Measurements from ENCODE around the gene ARID1B.

DNA sequence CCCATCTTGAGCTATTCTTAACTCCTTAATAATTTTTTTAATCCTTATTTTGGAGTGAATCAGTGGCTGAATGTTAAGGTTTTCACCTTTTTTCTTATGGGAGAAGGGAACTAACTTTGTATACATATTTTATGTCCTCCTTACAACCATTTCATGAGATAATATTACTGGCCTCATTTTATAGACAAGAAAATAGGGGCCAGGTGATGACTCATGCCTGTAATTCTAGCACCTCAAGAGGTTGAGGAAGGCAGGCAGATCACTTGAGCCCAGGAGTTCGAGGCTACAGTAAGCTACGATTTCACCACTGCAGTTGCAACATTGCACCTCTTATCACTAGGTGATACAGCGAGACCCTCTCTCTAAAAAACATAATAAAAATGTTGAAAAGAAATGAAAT lies 417.5 kb downstream of the ARID1B start:
- TF ChIP-seq, protein P1, sequence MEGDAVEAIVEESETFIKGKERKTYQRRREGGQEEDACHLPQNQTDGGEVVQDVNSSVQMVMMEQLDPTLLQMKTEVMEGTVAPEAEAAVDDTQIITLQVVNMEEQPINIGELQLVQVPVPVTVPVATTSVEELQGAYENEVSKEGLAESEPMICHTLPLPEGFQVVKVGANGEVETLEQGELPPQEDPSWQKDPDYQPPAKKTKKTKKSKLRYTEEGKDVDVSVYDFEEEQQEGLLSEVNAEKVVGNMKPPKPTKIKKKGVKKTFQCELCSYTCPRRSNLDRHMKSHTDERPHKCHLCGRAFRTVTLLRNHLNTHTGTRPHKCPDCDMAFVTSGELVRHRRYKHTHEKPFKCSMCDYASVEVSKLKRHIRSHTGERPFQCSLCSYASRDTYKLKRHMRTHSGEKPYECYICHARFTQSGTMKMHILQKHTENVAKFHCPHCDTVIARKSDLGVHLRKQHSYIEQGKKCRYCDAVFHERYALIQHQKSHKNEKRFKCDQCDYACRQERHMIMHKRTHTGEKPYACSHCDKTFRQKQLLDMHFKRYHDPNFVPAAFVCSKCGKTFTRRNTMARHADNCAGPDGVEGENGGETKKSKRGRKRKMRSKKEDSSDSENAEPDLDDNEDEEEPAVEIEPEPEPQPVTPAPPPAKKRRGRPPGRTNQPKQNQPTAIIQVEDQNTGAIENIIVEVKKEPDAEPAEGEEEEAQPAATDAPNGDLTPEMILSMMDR (conservative IDR thresholded peaks at IDR 0.05): no peak
- TF ChIP-seq ZFX (IDR thresholded peaks at IDR 0.05): no peak
